ENCODE results near the gene FAM168B.

FAM168B gene

DNA sequence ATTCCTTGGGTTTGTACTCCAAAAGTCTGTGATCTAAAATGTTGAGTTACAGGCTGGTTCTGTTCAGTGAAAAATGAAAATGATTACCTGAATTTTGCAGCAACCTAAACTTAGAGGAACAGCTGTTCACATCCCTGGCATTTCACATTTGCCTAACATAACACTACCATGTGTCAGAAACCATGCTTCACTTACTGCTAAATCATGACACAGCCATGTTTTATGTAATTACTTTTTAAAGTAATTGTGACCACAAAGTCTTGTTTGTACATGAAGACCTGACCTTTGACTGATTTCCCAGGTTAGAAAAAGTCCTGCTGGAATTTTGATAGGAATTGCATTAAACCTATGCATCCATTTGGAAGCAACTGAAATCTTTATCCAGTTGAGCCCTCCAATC, 79.1 kb downstream of the FAM168B start:
- no peak for DNase-seq

DNA sequence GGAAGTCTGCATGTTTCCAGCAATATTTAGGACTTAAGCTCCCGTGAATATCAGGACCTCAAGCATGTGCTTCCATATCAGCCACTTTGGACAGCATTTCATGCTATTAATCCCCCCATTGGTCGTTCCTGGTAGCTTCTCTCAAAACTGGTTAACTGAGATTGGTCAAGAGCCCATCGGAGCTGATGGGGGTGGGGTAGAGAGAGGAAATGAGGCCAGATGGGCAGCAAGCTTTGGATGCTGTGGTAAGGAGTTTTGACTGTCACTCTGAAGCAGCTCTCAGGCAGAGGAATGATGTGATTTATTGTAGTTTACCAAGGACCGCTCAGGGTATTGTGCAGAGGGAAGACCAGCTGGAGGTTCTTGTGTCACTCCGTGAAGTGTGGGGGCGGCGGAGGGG, 81.8 kb downstream of the FAM168B start:
- DNase-seq, result no peak

GRCh38 chr2:131010566-131010965, 82.7 kb downstream of the FAM168B start:
- no peak for DNase-seq

DNA sequence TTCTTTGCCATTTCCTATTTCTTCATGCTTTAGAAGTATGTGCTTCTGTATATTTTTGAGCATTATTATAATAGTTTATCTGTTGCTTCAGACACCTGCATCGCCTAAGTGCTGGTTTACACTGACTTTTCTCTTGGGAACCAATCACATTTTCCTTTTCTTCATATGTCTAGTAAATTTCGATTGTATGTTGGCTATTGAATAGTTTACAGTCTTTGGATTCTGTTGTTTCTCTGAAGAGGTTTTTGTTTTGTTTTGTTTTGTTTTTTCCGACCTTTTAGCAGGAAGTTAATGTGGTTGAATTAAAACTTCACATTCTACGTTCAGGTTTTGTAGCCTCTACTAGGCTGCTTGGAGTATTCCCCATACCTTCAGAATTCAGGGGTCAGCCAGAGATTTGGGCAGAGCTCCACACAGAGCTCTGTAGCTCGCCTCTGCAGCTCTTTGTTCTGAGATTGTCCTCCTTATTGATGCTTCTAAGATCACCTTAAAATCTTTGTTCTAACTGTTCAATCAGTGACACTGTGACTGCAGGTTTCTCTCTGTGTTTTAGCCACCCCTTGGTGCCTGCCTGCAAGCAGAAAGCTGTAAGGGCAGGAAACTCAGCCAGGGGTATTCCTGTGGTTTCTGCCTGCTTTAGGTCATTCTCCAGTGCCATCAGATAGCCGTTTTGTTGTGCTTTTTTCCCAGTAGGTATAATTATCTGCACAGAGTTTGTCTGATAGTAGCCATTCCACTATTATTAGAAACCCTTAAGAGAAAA, 83.4 kb downstream of the FAM168B start:
- no peak for DNase-seq

GRCh38 chr2:131008967-131009366, 84.3 kb downstream of the FAM168B start:
- no peak for DNase-seq

DNA sequence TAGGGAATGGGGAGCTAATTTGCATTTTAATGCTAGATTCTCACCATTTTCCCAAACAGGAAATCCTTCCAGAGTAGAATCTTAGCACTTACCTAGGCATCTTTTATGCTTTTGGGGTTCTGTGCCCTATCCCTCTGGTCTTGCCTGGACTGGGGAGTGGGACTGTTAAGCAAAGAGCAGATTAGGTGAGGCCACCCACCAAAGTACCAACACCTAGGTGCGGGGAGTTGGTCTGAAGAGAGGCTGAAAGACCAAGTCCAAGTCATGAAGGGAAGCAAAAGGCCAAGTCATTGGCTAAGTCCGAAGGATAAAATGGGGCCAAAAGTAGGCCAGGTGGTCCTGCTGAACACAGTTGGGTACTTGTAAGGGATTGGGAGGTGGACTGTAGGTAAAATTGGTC, 86.7 kb downstream of the FAM168B start:
- DNase-seq, result no peak

DNA sequence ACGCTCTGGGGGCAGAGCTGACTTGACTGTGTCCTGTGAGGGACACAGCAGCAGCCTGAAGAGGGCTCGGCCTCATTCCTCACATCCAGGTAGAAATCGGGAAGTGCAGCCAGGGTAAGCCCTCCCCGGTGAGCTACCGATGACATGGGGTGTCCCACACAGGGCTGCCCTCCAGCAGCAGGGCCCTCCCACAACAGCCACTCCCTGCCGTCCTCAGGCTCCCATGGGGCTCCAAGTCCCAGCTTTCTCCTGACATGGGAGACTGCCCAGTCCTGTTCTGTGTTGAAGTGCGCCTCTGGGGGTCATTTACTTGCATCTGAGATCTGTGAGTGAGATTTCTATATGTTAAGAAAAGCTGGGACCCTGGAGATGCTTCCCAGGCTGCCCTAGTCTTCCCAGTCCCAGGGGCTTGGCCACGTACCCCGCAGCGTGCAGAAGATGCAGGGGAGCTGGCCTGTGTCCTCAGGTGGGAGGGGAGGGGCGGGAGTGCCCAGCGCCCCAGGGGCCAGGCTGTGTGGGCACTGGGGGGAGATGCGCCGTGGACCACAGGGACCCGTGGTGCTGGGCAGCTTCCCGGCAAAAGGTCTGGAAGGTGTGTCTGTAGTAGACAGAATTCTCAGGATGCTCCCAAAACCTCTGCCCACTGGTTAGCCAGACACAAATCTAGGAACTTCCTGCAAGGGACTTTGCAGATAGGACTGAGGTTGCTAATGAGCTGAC, 87.9 kb downstream of the FAM168B start:
- DNase-seq, result no peak

GRCh38 chr2:131004446-131005209, 88.6 kb downstream of the FAM168B start:
- DNase-seq, result no peak

DNA sequence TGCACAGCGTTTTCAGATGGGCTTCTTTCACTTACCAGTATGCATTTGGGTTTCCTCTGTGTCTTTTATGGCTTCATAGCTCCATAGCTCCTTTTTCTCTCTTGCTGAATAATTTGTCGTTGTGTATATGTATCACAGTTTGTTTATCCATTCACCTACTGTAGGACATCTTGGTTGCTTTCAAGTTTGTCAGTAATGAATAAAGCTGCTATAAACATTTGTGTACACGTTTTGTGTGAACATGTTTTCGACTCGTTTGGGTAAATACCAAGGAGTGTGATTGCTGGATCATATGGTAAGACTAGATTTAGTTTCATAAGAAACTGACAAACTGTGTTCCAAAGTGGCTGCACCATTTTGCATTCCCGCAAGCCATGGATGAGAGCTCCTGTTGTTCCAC, 94.7 kb downstream of the FAM168B start:
- DNase-seq, result no peak

All from NCI-H69 (cell line).